Stimulated activated naive B cell treated with anti-CD40 and anti-IgM and Interleukin-4, amounts not matched to agents 10 μg/mL and 1 μg/mL and 100 μg/mL, for 72 hours (primary cell): Measurements from ENCODE around the gene GNA14.
A peak's percentile ranks its signal among the peaks of the same experiment; 100 is the strongest.

ENCODE experiments used
- ATAC-seq, 2 donors: fragments of 150-1000 bp; cut with Tn5 transposase; replicated peaks; 2 replicates each; pipeline ENCODE4 v1.10.0; 2021; ENCODE audit warnings: moderate library complexity in 1 of 2
- DNase-seq: peaks from one replicate; pipeline ENCODE4 v3.0.0; 2021
- H3K27ac Mint-ChIP-seq: one replicate; pipeline ENCODE4 v1.8.0; 2022; ENCODE audit warnings: mild to moderate bottlenecking, mixed read lengths
- H3K27me3 Mint-ChIP-seq, 2 donors: one replicate each; pipeline ENCODE4 v1.8.0; 2022; ENCODE audit warnings: mixed read lengths in 2 of 2
- H3K36me3 Mint-ChIP-seq, 2 donors: one replicate each; pipeline ENCODE4 v1.8.0; 2022; ENCODE audit warnings: mixed read lengths in 2 of 2, mild to moderate bottlenecking in 1 of 2
- H3K4me1 Mint-ChIP-seq, 2 donors: one replicate each; pipeline ENCODE4 v1.8.0; 2022; ENCODE audit warnings: mixed read lengths in 2 of 2, mild to moderate bottlenecking in 1 of 2
- H3K4me3 Mint-ChIP-seq, 2 donors: one replicate each; pipeline ENCODE4 v1.8.0; 2022; ENCODE audit warnings: mild to moderate bottlenecking in 2 of 2, mixed read lengths in 2 of 2, moderate library complexity in 1 of 2
- H3K9me3 Mint-ChIP-seq, 2 donors: one replicate each; pipeline ENCODE4 v1.8.0; 2022; ENCODE audit warnings: mixed read lengths in 2 of 2, mild to moderate bottlenecking in 1 of 2

GNA14 gene

GRCh38 chr9:77435688-77436087 is 212.4 kb downstream of the GNA14 start:
- Mint-ChIP-seq H3K27me3 (peaks cover 4 to 13% of the 10 kb centered on the region in 2 donors), H3K27ac (no peak overlapping the region), H3K4me3 (no peak overlapping the region), H3K36me3 (no peaks in the 10 kb centered on the region), H3K4me1 (peaks cover 3 to 5% of the 10 kb centered on the region in 2 donors), H3K9me3 (no peaks in the 10 kb centered on the region)
- no peak for DNase-seq
- no peak for ATAC-seq

- H3K27ac Mint-ChIP-seq: no peak overlapping the region
- DNase-seq: no peak
- H3K4me3 Mint-ChIP-seq: no peak overlapping the region
- H3K4me1 Mint-ChIP-seq: peaks cover 3 to 5% of the 10 kb centered on the region in 2 donors
- ATAC-seq: no peak
- no peaks in the 10 kb centered on the region for H3K36me3 Mint-ChIP-seq
- H3K9me3 Mint-ChIP-seq: no peaks in the 10 kb centered on the region
- peaks cover 4 to 13% of the 10 kb centered on the region in 2 donors for H3K27me3 Mint-ChIP-seq
Observed at GRCh38 chr9:77435277-77435676, 212.8 kb downstream of the GNA14 start.

GRCh38 chr9:77433675-77434445 is 214.3 kb downstream of the GNA14 start:
- Mint-ChIP-seq H3K36me3 (no peaks in the 10 kb centered on the region), H3K9me3 (no peaks in the 10 kb centered on the region), H3K27me3 (peaks cover 4 to 13% of the 10 kb centered on the region in 2 donors), H3K27ac (no peak overlapping the region), H3K4me1 (peaks cover 3 to 5% of the 10 kb centered on the region in 2 donors), H3K4me3 (no peak overlapping the region)
- ATAC-seq (peak; percentile 90), DNase-seq (no peak)

- ATAC-seq (no peak), DNase-seq (no peak)
- peaks cover 4 to 7% of the 10 kb centered on the region in 2 donors for H3K27me3 Mint-ChIP-seq
- no peaks in the 10 kb centered on the region for H3K36me3 Mint-ChIP-seq
- H3K4me1 Mint-ChIP-seq: peaks cover 3 to 5% of the 10 kb centered on the region in 2 donors
- H3K9me3 Mint-ChIP-seq: no peaks in the 10 kb centered on the region
- H3K4me3 Mint-ChIP-seq: no peak overlapping the region
- no peak overlapping the region for H3K27ac Mint-ChIP-seq
Observed at GRCh38 chr9:77432053-77432452, 216.1 kb downstream of the GNA14 start.

GRCh38 chr9:77429928-77430327 is 218.2 kb downstream of the GNA14 start:
- DNase-seq: no peak
- Mint-ChIP-seq H3K4me3 (no peak overlapping the region), H3K4me1 (peaks cover 3 to 5% of the 10 kb centered on the region in 2 donors), H3K36me3 (no peaks in the 10 kb centered on the region), H3K27me3 (peaks cover 4 to 7% of the 10 kb centered on the region in 2 donors), H3K9me3 (no peaks in the 10 kb centered on the region), H3K27ac (no peak overlapping the region)
- no peak for ATAC-seq

- H3K9me3 Mint-ChIP-seq: peaks cover 2 to 4% of the 10 kb centered on the region in 2 donors
- H3K4me3 Mint-ChIP-seq: no peak overlapping the region
- ATAC-seq (no peak), DNase-seq (no peak)
- no peak overlapping the region for H3K27ac Mint-ChIP-seq
- H3K27me3 Mint-ChIP-seq: no peaks in the 10 kb centered on the region
- H3K36me3 Mint-ChIP-seq: no peaks in the 10 kb centered on the region
- no peaks in the 10 kb centered on the region for H3K4me1 Mint-ChIP-seq
Observed at GRCh38 chr9:77427256-77427927, 220.7 kb downstream of the GNA14 start.

- no peak for ATAC-seq
- H3K4me1 Mint-ChIP-seq: no peaks in the 10 kb centered on the region
- DNase-seq: no peak
- H3K27me3 Mint-ChIP-seq: no peaks in the 10 kb centered on the region
- H3K9me3 Mint-ChIP-seq: peaks cover 2 to 4% of the 10 kb centered on the region in 2 donors
- no peaks in the 10 kb centered on the region for H3K36me3 Mint-ChIP-seq
- H3K27ac Mint-ChIP-seq: no peak overlapping the region
- no peak overlapping the region for H3K4me3 Mint-ChIP-seq
Observed at GRCh38 chr9:77426712-77427111, 221.4 kb downstream of the GNA14 start.

DNA sequence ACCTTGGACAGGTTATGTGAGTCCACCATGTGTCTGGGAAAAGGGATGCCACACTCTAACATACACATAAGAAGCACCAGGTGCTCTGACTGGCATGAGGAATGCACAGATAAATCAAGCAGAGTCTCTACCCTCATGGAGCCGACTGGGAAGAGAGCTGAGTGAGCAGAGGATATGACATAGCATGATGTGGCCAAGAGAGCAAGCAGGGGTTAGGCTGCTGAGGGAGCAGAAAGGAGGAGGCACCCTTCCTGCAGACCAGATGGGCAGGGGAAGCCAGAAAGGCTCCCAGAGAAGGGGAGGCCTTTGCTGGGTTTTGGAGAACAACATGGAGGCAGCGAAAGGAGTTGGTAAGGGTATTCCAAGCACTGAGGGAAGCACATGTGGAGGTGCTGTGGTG is 223.1 kb downstream of the GNA14 start:
- Mint-ChIP-seq H3K27ac (no peak overlapping the region), H3K4me1 (no peaks in the 10 kb centered on the region), H3K27me3 (no peaks in the 10 kb centered on the region), H3K36me3 (no peaks in the 10 kb centered on the region), H3K4me3 (no peak overlapping the region), H3K9me3 (peaks cover 2 to 4% of the 10 kb centered on the region in 2 donors)
- ATAC-seq (no peak), DNase-seq (no peak)

GRCh38 chr9:77423841-77424240 is 224.3 kb downstream of the GNA14 start:
- Mint-ChIP-seq H3K4me1 (no peaks in the 10 kb centered on the region), H3K4me3 (no peak overlapping the region), H3K27me3 (no peaks in the 10 kb centered on the region), H3K9me3 (peaks cover 2 to 4% of the 10 kb centered on the region in 2 donors), H3K27ac (no peak overlapping the region), H3K36me3 (no peaks in the 10 kb centered on the region)
- no peak for DNase-seq
- ATAC-seq: no peak

GRCh38 chr9:77422969-77423368 is 225.2 kb downstream of the GNA14 start:
- no peak overlapping the region for H3K27ac Mint-ChIP-seq
- peaks cover 2 to 4% of the 10 kb centered on the region in 2 donors for H3K9me3 Mint-ChIP-seq
- H3K27me3 Mint-ChIP-seq: no peaks in the 10 kb centered on the region
- no peaks in the 10 kb centered on the region for H3K4me1 Mint-ChIP-seq
- no peak overlapping the region for H3K4me3 Mint-ChIP-seq
- no peak for ATAC-seq
- DNase-seq: no peak
- H3K36me3 Mint-ChIP-seq: peaks cover 0 to 4% of the 10 kb centered on the region in 2 donors

DNA sequence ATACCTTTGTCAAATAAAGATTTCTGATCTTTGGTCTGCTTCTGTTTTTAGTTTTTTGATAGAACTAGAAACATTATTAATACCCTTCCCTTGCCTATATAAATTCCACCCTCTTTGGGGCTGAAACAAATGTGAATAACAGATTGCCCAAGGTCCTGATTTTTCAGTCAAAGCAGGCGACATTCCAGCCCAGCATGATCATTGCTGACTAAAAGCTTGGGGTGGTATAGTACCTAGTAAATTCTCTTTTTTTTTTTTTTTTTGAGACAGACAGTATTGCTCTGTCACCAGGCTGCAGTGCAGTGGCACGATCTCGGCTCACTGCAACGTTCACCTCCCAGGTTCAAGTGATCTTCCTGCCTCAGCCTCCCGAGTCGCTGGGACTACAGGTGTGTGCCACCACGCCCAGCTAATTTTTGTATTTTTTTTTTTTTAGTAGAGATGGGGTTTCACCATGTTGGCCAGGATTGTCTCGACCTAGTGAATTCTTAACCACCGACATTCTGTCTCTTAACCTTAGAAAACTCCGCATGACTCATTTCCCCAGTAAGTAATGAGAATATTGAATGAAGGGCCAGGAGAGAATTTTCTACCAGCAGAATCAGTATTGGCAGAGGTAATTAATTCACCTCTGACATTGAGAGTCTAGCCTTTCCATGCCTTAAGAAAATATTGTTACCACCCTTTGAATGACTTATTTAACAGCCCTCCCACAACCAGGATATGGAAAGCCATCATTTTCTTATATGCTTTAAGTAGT is 226.4 kb downstream of the GNA14 start:
- no peak overlapping the region for H3K4me3 Mint-ChIP-seq
- H3K27ac Mint-ChIP-seq: no peak overlapping the region
- no peaks in the 10 kb centered on the region for H3K27me3 Mint-ChIP-seq
- H3K4me1 Mint-ChIP-seq: no peaks in the 10 kb centered on the region
- peaks cover 2 to 4% of the 10 kb centered on the region in 2 donors for H3K9me3 Mint-ChIP-seq
- H3K36me3 Mint-ChIP-seq: peaks cover 0 to 7% of the 10 kb centered on the region in 2 donors
- DNase-seq: no peak
- ATAC-seq: no peak

- ATAC-seq (no peak), DNase-seq (no peak)
- no peak overlapping the region for H3K27ac Mint-ChIP-seq
- H3K9me3 Mint-ChIP-seq: peaks cover 2 to 4% of the 10 kb centered on the region in 2 donors
- H3K4me1 Mint-ChIP-seq: no peaks in the 10 kb centered on the region
- H3K27me3 Mint-ChIP-seq: no peaks in the 10 kb centered on the region
- H3K36me3 Mint-ChIP-seq: peaks cover 0 to 7% of the 10 kb centered on the region in 2 donors
- H3K4me3 Mint-ChIP-seq: no peak overlapping the region
Observed at GRCh38 chr9:77420641-77421040, 227.5 kb downstream of the GNA14 start.

GRCh38 chr9:77418226-77418625 is 229.9 kb downstream of the GNA14 start:
- Mint-ChIP-seq H3K27me3 (no peaks in the 10 kb centered on the region), H3K36me3 (peaks cover 2 to 7% of the 10 kb centered on the region in 2 donors), H3K27ac (no peak overlapping the region), H3K4me1 (no peaks in the 10 kb centered on the region), H3K4me3 (no peak overlapping the region), H3K9me3 (no peaks in the 10 kb centered on the region)
- DNase-seq (no peak), ATAC-seq (no peak)

DNA sequence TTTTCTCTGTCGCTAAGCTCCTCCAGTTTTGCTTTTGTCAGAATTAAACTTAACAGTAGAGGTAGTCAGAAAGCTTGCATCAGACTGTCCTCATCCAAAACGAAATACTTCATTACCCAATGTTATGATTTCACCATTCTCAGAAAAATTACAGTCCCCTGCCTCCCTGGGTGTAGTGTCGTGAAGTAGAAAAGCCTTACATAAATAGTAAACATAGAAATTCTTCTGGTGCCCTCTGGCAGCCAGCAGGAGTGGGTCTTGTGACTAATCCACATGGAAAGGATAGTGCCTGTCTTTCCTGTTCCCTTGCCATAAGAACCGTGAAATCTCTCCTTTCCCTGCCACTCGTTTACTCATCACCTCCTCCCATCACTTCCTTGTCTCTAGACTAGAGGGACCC is 230.6 kb downstream of the GNA14 start:
- H3K27ac Mint-ChIP-seq: no peak overlapping the region
- H3K27me3 Mint-ChIP-seq: no peaks in the 10 kb centered on the region
- H3K36me3 Mint-ChIP-seq: peaks cover 2 to 7% of the 10 kb centered on the region in 2 donors
- no peak for ATAC-seq
- no peaks in the 10 kb centered on the region for H3K9me3 Mint-ChIP-seq
- no peaks in the 10 kb centered on the region for H3K4me1 Mint-ChIP-seq
- H3K4me3 Mint-ChIP-seq: no peak overlapping the region
- DNase-seq: no peak
